T-helper 2 cell treated with Interferon-gamma antibody and Interleukin-4, amounts not matched to agents 5 μg/mL and 100 μg/mL, for 36 hours (primary cell): ENCODE measurements around the gene MRPL20.
"Not testable (repeated sequence)": the region's sequence is repeated elsewhere in the genome, so short reads cannot be mapped to it uniquely, and the experiment has no call there.

ENCODE experiments used
- DNase-seq: peaks from one replicate; pipeline ENCODE4 v3.0.0; 2021; ENCODE audit warnings: low spot score
- H3K27ac Mint-ChIP-seq: one replicate; pipeline ENCODE4 v1.8.0; 2021; ENCODE audit warnings: mild to moderate bottlenecking, mixed read lengths
- H3K27me3 Mint-ChIP-seq: one replicate; pipeline ENCODE4 v1.8.0; 2021; ENCODE audit warnings: low read depth, mixed read lengths
- H3K36me3 Mint-ChIP-seq: one replicate; pipeline ENCODE4 v1.8.0; 2021; ENCODE audit warnings: low read depth, mixed read lengths
- H3K4me1 Mint-ChIP-seq: one replicate; pipeline ENCODE4 v1.8.0; 2021; ENCODE audit warnings: low read depth, mixed read lengths
- H3K4me3 Mint-ChIP-seq: one replicate; pipeline ENCODE4 v1.8.0; 2022; ENCODE audit warnings: mild to moderate bottlenecking, moderate library complexity, mixed read lengths
- H3K9me3 Mint-ChIP-seq: one replicate; pipeline ENCODE4 v1.8.0; 2021; ENCODE audit warnings: mixed read lengths

MRPL20 gene

DNA sequence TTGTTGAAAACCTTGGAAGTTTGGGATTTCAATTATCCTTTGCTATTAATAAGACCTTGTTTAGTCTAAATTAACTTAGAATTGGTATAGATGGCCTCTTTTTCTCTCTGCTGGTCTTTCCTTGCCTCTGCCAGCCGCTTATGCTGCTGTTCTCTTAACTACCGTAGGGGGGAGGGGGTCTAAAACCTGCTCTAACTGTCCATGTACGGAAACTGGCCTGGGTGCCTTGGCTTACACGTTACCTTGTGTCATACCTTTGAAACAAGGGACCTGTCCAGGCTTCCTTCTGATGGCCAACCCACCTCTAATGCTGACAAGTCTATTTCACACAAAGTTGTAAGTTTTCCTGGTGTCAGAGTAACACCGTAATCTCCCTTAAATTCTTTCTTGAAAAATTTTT lies 10.3 kb upstream of the MRPL20 start:
- not testable (repeated sequence) for H3K4me3 Mint-ChIP-seq, H3K27ac Mint-ChIP-seq, H3K9me3 Mint-ChIP-seq, H3K4me1 Mint-ChIP-seq, DNase-seq, H3K27me3 Mint-ChIP-seq, H3K36me3 Mint-ChIP-seq

DNA sequence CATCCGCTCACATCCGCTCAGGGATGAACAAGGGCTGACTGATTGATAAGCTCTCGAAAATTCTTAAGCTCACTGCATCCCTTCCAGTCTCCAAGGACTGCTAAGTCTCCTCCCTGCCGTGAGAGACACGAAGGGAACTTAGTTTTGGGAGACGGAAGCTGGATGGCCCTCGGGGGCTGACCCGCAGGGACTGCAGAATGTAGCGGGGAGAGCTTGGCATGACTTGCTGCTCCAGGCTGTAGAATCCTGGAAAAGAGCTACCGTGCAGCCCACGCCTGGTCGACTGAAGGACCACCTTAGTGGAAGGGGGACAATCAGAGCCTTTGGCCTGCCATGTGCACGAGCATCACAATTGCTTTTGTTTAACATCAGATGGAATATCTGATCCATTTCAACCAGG lies 8.7 kb upstream of the MRPL20 start:
- peaks cover 5% of the 10 kb centered on the region for H3K4me1 Mint-ChIP-seq
- no peak overlapping the region for H3K4me3 Mint-ChIP-seq
- peaks cover 3% of the 10 kb centered on the region for H3K9me3 Mint-ChIP-seq
- peaks cover 2% of the 10 kb centered on the region for H3K36me3 Mint-ChIP-seq
- peaks cover 4% of the 10 kb centered on the region for H3K27me3 Mint-ChIP-seq
- no peak overlapping the region for H3K27ac Mint-ChIP-seq
- DNase-seq, result no peak

DNA sequence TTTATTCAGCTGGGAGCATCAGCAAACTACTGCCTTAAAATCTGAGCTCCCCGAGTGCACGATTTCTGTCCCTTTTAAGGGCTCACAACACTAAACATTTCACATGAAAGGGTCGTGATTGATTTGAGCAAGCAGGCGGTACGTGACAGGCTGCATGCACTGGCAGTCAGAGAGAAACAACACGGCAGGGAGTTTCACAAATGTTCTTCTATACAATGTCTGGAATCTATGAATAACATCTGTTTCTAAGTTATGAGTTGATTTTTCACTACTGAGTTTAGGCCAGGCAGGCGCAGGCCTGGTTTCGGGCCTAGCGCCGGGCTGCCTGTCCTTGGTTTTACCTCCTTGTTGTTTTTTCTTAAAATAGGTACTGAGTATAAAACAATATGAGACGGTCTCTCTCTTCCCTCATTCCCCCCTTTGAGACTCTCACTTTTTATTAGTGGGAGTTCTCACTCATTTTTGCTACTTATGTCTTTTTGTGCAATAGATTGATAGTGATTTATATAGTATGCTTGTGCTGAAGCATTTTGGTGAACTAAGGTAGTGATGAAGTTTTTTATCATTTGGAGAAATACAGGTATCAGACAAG lies 5.3 kb upstream of the MRPL20 start:
- not testable (repeated sequence) for H3K4me1 Mint-ChIP-seq, DNase-seq, H3K36me3 Mint-ChIP-seq, H3K27me3 Mint-ChIP-seq, H3K4me3 Mint-ChIP-seq, H3K9me3 Mint-ChIP-seq, H3K27ac Mint-ChIP-seq

DNA sequence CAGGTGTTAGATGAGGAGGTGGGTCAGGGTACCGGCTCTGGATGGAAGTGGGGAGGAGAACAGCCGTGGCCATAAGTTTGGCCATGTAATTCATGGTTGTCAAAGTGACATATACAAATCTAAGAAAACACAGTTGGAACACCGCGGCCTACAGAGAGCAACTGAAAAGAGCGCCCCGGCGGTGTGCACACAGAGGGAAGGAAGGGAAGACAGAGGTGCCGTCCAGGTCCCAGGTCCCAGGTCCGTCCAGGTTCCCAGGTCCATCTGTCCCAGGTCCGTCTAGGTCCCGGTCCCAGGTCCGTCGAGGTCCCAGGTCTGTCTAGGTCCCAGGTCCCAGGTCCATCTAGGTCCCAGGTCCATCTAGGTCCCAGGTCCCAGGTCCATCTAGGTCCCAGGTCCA lies 4.5 kb upstream of the MRPL20 start:
- Mint-ChIP-seq H3K4me3 (no peak overlapping the region), H3K9me3 (peaks cover 3% of the 10 kb centered on the region), H3K36me3 (peaks cover 11% of the 10 kb centered on the region), H3K4me1 (peaks cover 8% of the 10 kb centered on the region), H3K27ac (no peak overlapping the region), H3K27me3 (peaks cover 2% of the 10 kb centered on the region)
- DNase-seq, result no peak

DNA sequence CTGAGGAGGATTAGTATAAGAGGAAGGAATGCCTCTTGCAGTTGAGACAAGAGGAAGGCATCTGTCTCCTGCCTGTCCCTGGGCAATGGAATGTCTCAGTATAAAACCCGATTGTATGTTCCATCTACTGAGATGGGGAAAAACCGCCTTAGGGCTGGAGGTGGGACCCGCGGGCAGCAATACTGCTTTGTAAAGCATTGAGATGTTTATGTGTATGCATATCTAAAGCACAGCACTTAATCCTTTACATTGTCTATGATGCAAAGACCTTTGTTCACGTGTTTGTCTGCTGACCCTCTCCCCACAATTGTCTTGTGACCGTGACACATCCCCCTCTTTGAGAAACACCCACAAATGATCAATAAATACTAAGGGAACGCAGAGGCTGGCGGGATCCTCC lies 3.1 kb upstream of the MRPL20 start:
- H3K4me3 Mint-ChIP-seq, H3K27ac Mint-ChIP-seq, H3K27me3 Mint-ChIP-seq, H3K9me3 Mint-ChIP-seq, DNase-seq: not testable (repeated sequence)
- Mint-ChIP-seq H3K36me3 (peaks cover 24% of the 10 kb centered on the region), H3K4me1 (peaks cover 14% of the 10 kb centered on the region)

DNA sequence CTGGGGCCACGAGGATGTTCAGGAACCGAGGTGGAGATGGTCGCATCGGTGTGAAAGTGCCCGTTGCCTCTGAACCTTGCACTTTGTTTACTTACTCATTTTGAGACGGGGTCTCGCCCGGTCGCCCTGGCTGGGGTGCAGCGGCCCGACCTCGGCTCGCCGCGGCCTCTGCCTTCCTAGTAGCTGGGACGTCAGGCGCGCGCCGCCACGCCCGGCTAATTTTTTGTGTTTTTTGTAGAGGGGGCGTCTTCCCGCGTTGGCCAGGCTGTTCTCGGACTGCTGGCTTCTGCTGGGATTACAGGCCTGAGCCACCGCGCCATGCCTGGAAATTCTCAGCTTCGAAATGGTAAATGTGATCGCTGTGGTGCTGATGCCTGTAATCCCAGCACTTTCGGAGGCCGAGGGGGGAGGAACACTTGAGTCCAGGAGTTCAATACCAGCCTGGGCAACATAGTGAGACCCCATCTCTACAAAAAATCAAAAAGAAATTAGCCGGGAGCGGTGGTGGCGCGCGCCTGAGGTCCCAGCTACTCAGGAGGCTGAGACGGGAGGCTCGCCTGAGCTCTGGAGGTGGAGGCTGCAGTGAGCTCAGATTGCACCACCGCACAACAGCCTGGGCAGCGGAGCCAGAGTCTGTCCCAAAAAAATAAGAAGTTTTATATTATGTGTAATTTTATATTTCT lies 684 bp upstream of the MRPL20 start:
- no peaks in the 10 kb centered on the region for H3K27me3 Mint-ChIP-seq
- H3K27ac Mint-ChIP-seq, result peak overlapping the region; percentile 87
- H3K9me3 Mint-ChIP-seq, result peaks cover 3% of the 10 kb centered on the region
- H3K4me3 Mint-ChIP-seq, result peak overlapping the region; percentile 87
- peak; percentile 20 for DNase-seq
- peaks cover 38% of the 10 kb centered on the region for H3K36me3 Mint-ChIP-seq
- peaks cover 16% of the 10 kb centered on the region for H3K4me1 Mint-ChIP-seq

DNA sequence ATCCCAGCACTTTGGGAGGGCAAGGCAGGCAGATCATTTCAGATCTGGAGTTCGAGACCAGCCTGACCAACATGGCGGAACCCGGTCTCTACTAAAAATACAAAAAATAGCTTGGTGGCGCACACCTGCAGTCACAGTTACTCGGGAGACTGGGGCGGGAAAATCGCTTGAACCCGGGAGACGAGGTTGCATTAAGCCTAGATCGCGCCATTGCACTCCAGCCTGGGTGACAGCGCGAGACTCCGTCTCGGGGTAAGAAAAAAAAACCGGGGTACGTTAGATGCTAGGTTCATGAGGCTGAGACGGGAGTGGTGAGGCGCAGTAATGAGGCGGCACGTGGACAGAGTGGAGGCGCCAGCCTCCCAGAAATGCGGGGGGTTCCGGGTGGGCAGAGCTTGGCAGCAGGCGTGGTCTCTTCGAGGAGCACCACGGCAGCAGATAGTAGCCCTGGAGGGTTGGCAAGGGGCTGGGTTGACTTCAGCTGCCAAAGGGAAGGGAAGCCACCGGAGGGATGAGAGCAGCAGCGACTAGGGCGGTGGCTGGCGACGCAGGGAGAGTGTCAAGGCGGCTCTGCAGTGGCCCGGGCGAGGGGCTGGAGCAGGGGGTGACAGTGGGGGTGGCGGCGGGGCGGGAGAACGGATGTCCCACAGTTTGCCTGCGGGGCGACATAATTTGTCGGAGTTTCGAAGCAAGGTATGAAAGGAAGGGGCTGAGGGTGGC lies 832 bp downstream of the MRPL20 start:
- DNase-seq, result no peak
- H3K4me1 Mint-ChIP-seq, result peaks cover 19% of the 10 kb centered on the region
- H3K27ac Mint-ChIP-seq, result peak overlapping the region; percentile 89
- H3K9me3 Mint-ChIP-seq, result no peaks in the 10 kb centered on the region
- peaks cover 51% of the 10 kb centered on the region for H3K36me3 Mint-ChIP-seq
- no peaks in the 10 kb centered on the region for H3K27me3 Mint-ChIP-seq
- peak overlapping the region; percentile 90 for H3K4me3 Mint-ChIP-seq

DNA sequence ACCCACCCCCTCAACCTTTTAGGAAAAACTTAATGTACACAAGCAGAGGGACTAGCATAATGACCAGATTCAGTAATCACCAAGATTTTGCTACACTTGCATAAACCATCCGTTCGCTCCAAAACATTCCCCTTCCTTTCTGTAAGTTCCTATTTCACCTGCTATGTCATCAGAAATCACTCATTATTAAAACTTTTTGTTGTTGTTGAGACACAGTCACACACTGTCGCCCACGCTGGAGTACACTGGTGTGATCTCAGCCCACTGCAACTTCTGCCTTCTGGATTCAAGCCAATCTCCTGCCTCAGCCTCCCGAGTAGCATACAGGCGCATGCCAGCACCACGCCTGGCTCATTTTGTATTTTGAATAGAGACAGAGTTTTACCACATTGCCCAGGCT lies 3.4 kb downstream of the MRPL20 start:
- Mint-ChIP-seq H3K36me3 (peaks cover 68% of the 10 kb centered on the region), H3K27me3 (no peaks in the 10 kb centered on the region), H3K4me1 (peaks cover 28% of the 10 kb centered on the region), H3K4me3 (no peak overlapping the region), H3K9me3 (no peaks in the 10 kb centered on the region), H3K27ac (no peak overlapping the region)
- no peak for DNase-seq

DNA sequence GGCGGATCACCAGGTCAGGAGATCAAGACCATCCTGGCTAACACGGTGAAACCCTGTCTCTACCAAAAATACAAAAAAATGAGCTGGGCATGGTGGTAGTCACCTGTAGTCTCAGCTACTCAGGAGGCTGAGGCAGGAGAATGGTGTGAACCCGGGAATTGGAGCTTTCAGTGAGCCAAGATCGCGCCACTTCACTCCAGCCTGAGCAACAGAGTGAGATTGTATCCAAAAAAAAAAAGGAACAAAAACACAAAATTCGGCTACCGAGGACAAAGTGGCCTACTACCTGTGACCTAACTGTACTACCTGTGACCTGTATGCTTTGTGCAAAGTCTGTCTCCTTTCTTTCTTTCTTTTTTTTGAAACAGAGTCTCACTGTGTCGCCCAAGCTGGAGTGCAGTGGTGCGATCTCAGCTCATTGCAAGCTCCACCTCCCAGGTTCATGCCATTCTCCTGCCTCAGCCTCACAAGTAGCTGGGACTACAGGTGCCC lies 4.1 kb downstream of the MRPL20 start:
- H3K27ac Mint-ChIP-seq, H3K9me3 Mint-ChIP-seq, H3K4me3 Mint-ChIP-seq, H3K27me3 Mint-ChIP-seq, DNase-seq: not testable (repeated sequence)
- Mint-ChIP-seq H3K36me3 (peaks cover 67% of the 10 kb centered on the region), H3K4me1 (peaks cover 28% of the 10 kb centered on the region)

DNA sequence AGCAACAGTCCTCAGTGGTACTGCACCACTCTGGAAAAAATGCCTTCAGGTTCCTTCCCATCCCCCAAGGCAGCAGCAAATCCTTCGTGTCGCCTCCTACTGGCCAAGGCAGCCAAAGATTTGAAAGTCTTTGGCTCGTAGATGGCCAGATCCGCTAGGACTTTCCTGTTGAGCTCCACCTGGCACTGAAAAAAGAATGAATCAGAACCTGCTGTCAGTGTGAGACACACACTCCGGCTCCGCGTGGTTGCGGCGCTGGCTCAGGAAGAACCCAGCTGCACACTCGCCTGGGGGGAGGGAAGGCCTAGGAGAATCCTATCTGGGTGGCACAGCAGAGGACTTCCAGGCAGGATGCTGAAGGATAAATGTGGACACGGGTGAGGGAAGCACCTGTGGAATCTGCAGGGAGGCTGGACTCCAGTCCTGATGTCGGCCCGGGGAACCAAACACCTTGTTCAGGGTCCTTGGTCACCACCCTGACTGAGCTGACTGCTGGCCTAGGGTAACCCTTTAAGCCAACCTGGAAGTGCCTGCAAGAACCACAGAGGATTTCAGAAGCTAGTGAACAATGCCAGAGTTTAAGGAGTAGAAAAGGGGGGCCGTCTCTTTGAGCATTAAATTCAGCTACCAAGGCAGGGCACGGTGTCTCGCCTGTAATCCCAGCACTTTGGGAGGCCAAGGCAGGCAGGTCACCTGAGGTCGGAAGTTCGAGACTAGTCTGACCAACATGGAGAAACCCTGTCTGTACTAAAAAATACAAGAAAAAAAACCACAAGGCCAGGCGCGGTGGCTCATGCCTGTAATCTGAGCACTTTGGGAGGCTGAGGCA lies 4.8 kb downstream of the MRPL20 start:
- Mint-ChIP-seq H3K9me3 (no peaks in the 10 kb centered on the region), H3K27ac (peak overlapping the region; percentile 49), H3K27me3 (no peaks in the 10 kb centered on the region), H3K4me1 (peaks cover 30% of the 10 kb centered on the region), H3K4me3 (peak overlapping the region; percentile 91), H3K36me3 (peaks cover 74% of the 10 kb centered on the region)
- peak; percentile 26 for DNase-seq

DNA sequence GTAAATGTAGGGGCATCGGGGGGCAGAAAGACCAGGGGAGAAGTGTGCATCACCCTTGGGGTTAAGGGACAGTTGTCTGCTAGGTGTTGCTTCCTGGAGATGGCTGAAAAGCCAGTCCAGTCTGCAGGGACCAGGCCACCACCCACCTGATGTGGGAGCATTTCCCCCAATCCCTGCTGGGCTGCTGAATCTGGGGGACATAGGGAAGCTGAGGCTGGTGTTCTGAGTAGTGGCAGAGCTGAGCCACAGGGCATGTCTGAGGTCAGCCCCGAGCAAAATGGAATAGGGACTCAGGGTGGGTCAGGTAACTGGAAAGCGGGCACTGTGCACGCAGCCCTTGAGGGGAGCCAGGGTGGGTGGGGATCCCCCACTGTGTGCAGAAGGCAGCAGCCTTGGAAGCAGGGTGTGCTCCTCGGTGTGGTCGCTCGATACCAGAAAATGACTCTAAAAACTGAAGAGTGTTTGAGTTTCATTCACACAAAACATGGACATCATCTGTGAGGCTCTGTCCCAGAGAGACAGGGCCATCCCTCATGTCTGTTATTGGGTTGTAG lies 5.6 kb downstream of the MRPL20 start:
- Mint-ChIP-seq H3K9me3 (no peaks in the 10 kb centered on the region), H3K36me3 (peaks cover 74% of the 10 kb centered on the region), H3K4me1 (peaks cover 28% of the 10 kb centered on the region), H3K27me3 (no peaks in the 10 kb centered on the region), H3K4me3 (peak overlapping the region; percentile 91), H3K27ac (no peak overlapping the region)
- DNase-seq, result no peak

DNA sequence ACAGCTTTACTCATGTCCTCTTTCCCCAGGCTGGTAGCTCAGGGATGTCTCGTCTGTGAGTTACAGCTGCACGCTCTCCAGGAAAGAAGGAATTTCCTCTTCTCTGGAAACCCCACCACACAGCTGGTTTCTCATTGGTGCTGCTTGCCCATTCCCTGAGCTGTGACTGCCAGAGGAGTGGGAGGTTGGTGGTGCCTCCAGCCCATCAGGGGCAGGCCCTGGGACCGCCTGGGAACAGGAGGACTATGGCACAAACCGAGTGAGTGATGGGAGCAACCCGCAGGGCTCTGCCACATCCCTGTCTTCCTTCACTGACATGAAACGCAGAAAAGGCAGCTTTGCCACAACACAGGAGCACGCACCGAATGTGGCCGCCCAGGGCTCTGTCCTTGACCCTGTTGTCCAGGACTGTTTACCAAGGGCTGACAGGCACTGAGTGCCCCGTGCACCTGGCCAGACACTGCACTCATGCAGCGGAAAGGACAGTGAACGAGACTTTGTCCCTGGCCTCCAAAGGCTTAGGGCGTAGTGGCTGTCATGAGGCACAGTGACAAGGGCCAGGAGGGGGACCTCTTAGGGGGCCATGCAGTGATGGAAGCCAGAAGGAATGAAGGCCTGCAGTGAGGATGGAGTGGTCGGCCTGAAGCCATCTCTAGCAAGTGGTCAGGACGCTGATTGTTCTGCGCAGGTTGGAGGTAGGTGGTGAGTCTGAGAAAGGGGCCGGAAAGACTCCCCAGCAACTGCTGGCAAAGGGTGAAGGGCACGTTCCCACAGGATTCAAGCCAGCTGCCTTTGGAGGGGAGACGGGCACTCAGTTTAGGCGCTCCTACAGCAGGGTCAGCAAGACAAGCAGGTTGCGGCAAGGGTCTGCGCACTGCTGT lies 6.3 kb downstream of the MRPL20 start:
- Mint-ChIP-seq H3K4me1 (peaks cover 24% of the 10 kb centered on the region), H3K27me3 (no peaks in the 10 kb centered on the region), H3K4me3 (peak overlapping the region; percentile 91), H3K36me3 (peaks cover 68% of the 10 kb centered on the region), H3K27ac (peak overlapping the region; percentile 87), H3K9me3 (no peaks in the 10 kb centered on the region)
- DNase-seq, result no peak
